Endodermal cell (in vitro differentiated cells): ENCODE measurements around the gene GDF2. TPM values are rescaled to one million over a fixed set of nuclear protein-coding genes. Genes with fewer than 3 reads are reported as not detected.

ENCODE experiments used
- DNase-seq: peaks from one replicate; pipeline ENCODE4 v3.0.0-alpha.2; 2017
- H3K27ac ChIP-seq: 2 replicates; pipeline ENCODE4 v1.5.1; 2013; ENCODE audit warnings: mild to moderate bottlenecking, low read depth, low read length, moderate library complexity
- H3K27me3 ChIP-seq: 2 replicates; pipeline ENCODE4 v1.6.1; 2013; ENCODE audit warnings: mild to moderate bottlenecking, low read length, moderate library complexity; ENCODE audit not compliant: insufficient read depth, control insufficient read depth, poor library complexity, severe bottlenecking
- H3K36me3 ChIP-seq: 2 replicates; pipeline ENCODE4 v1.7.0; 2013; ENCODE audit warnings: mild to moderate bottlenecking, low read length, moderate library complexity; ENCODE audit not compliant: control insufficient read depth, insufficient read depth
- H3K4me1 ChIP-seq: one replicate; pipeline ENCODE4 v1.7.0; 2013; ENCODE audit warnings: low read length; ENCODE audit not compliant: control insufficient read depth, insufficient read depth
- H3K4me3 ChIP-seq: 2 replicates; pipeline ENCODE4 v1.5.1; 2013; ENCODE audit warnings: mild to moderate bottlenecking, low read length, moderate library complexity
- H3K9ac ChIP-seq: 2 replicates; pipeline ENCODE4 v1.6.1; 2013; ENCODE audit warnings: mild to moderate bottlenecking, low read length, moderate library complexity; ENCODE audit not compliant: poor library complexity, severe bottlenecking; ENCODE audit errors: extremely low read depth
- H3K9me3 ChIP-seq: 2 replicates; pipeline ENCODE4 v1.6.1; 2013; ENCODE audit warnings: mild to moderate bottlenecking, low read length, moderate library complexity; ENCODE audit not compliant: control insufficient read depth
- H3K27ac Mint-ChIP-seq: 2 replicates; pipeline ENCODE4 v1.8.0; 2020; ENCODE audit warnings: mixed read lengths
- H3K27me3 Mint-ChIP-seq: 2 replicates; pipeline ENCODE4 v1.8.0; 2021; ENCODE audit warnings: mild to moderate bottlenecking, mixed read lengths; ENCODE audit not compliant: insufficient read depth
- H3K36me3 Mint-ChIP-seq: 2 replicates; pipeline ENCODE4 v1.8.0; 2020; ENCODE audit warnings: low read depth, mixed read lengths
- H3K4me1 Mint-ChIP-seq: 2 replicates; pipeline ENCODE4 v1.8.0; 2020; ENCODE audit warnings: mixed read lengths
- H3K4me3 Mint-ChIP-seq: 2 replicates; pipeline ENCODE4 v1.8.0; 2020; ENCODE audit warnings: mild to moderate bottlenecking, moderate library complexity, mixed read lengths
- H3K9me3 Mint-ChIP-seq: 2 replicates; pipeline ENCODE4 v1.8.0; 2020; ENCODE audit warnings: mild to moderate bottlenecking, mixed read lengths
- WGBS, 2 experiments: methylation state at CpG; one replicate each; pipeline versions ENCODE4 v1.1.5 to v1.1.7; 2013; ENCODE audit warnings: missing lambda C conversion rate in 2 of 2, mixed read lengths in 1 of 2; ENCODE audit not compliant: insufficient coverage in 1 of 2, insufficient read length in 1 of 2; 5-methylcytosine and 5-hydroxymethylcytosine counted together
- total RNA-seq, 2 donors: library from RNA; stranded (reverse); fragmentation: NEBNext Ultra II Directional in 1 of 2; extraction: Animal tissue kit (Norgen Biotek cat#: 25700) in 1 of 2; gene quantifications; 2 replicates in 1 of 2; 3 replicates in 1 of 2; pipeline ENCODE4 v1.2.1, GENCODE V29; 2021
- TF ChIP-seq, protein P1 (sequence below): fragments of 200-600 bp; sonication (generic); conservative IDR thresholded peaks from 2 replicates; pipeline ENCODE4 v1.5.0; 2021; ENCODE audit warnings: antibody characterized with exemption, mild to moderate bottlenecking

The GDF2 gene
- total RNA-seq, 2 donors from 2014 or later, result not detected

DNA sequence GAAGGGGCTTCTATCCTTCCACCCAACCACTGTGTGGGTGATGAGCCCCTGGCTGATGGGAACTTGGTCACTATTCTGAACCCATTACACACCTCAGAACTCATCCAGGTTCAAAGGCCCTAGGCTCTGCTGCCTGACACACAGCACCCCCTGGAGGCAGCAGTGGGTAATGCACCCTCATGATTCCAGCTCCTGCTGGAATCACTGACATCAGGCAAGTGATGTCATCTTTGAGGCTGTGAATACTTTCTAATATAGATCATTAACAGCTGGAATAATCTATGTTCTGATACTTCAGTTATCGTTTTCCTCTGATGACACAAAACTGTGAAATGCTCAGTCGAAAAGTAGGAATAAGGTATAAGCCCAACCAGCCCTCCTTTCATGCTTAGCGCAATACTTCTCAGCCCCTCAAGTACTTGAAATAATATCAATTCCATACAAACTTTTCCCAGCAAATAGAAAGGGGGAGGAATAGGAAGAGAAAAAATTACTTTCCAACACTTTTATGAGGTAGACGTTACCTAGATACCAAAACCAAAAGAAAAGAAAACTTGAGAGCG, 18.4 kb downstream of the GDF2 start:
- TF ChIP-seq, protein P1, sequence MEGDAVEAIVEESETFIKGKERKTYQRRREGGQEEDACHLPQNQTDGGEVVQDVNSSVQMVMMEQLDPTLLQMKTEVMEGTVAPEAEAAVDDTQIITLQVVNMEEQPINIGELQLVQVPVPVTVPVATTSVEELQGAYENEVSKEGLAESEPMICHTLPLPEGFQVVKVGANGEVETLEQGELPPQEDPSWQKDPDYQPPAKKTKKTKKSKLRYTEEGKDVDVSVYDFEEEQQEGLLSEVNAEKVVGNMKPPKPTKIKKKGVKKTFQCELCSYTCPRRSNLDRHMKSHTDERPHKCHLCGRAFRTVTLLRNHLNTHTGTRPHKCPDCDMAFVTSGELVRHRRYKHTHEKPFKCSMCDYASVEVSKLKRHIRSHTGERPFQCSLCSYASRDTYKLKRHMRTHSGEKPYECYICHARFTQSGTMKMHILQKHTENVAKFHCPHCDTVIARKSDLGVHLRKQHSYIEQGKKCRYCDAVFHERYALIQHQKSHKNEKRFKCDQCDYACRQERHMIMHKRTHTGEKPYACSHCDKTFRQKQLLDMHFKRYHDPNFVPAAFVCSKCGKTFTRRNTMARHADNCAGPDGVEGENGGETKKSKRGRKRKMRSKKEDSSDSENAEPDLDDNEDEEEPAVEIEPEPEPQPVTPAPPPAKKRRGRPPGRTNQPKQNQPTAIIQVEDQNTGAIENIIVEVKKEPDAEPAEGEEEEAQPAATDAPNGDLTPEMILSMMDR, result peak; percentile 97
- Mint-ChIP-seq H3K27me3 (no peaks in the 10 kb centered on the region), H3K9me3 (no peaks in the 10 kb centered on the region), H3K4me3 (no peak overlapping the region), H3K4me1 (no peaks in the 10 kb centered on the region), H3K36me3 (no peaks in the 10 kb centered on the region), H3K27ac (no peak overlapping the region)
- H3K9ac ChIP-seq, result no peak overlapping the region
- WGBS, 2 experiments, result 74% methylated on average over 4 of the region's 5 CpGs; no CpG with 5 or more reads in 1 of the 2 experiments
- peak; percentile 93 for DNase-seq
- H3K27me3 ChIP-seq, result no peaks in the 10 kb centered on the region
- H3K4me3 ChIP-seq, result no peak overlapping the region
- no peak overlapping the region for H3K27ac ChIP-seq
- no peaks in the 10 kb centered on the region for H3K36me3 ChIP-seq
- H3K4me1 ChIP-seq, result no peaks in the 10 kb centered on the region
- H3K9me3 ChIP-seq, result no peaks in the 10 kb centered on the region

DNA sequence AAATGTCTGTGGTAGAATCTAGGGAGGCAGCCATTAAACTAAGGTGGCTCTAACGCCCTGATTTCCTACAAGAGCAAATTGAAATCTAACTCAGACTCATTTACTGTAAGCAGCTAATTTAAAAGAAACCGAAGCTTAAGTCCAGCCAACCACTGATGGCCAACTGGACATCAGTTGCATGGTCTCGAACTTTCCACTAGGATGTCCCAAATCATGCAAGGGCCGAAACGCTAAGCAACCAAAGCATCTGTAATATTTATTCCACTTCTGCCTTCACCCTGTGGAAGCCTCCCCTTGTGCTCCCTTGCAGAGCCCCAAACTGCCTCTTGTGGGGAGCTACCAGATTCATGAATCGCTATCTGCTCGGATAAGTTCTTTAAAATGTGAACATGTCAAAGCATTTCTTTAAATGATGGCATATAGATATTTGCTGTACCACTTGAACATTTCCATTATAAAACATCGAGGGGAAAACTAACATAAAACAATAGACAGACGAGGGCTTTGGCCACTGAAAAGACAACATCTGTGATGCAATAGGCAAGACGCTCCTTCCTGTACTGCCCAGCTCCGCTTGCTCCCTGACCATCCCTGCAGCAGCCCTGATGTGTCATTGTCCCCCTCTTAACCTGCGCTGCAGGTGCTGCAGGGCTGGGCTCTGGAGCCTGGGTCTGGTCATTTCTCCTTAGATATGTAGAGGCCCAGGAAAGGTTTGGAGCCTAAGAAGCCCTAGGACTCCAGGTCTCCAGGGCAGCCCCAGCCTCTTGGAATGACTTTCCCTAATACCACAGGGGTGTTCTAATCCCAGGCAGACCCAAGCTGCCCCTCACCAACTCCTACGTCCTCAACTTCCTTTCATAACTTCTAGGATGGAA, 23.0 kb downstream of the GDF2 start:
- DNase-seq, result no peak
- H3K27ac Mint-ChIP-seq, result no peak overlapping the region
- H3K27ac ChIP-seq, result no peak overlapping the region
- no peaks in the 10 kb centered on the region for H3K27me3 ChIP-seq
- H3K4me3 ChIP-seq, result no peak overlapping the region
- TF ChIP-seq, protein P1, result peak; percentile 22
- H3K36me3 ChIP-seq, result no peaks in the 10 kb centered on the region
- H3K4me1 ChIP-seq, result no peaks in the 10 kb centered on the region
- 88 to 89% methylated on average over 11 to 13 of the region's 13 CpGs for WGBS, 2 experiments
- no peaks in the 10 kb centered on the region for H3K9me3 Mint-ChIP-seq
- no peaks in the 10 kb centered on the region for H3K4me1 Mint-ChIP-seq
- no peaks in the 10 kb centered on the region for H3K27me3 Mint-ChIP-seq
- H3K9me3 ChIP-seq, result no peaks in the 10 kb centered on the region
- no peaks in the 10 kb centered on the region for H3K36me3 Mint-ChIP-seq
- no peak overlapping the region for H3K9ac ChIP-seq
- no peak overlapping the region for H3K4me3 Mint-ChIP-seq

DNA sequence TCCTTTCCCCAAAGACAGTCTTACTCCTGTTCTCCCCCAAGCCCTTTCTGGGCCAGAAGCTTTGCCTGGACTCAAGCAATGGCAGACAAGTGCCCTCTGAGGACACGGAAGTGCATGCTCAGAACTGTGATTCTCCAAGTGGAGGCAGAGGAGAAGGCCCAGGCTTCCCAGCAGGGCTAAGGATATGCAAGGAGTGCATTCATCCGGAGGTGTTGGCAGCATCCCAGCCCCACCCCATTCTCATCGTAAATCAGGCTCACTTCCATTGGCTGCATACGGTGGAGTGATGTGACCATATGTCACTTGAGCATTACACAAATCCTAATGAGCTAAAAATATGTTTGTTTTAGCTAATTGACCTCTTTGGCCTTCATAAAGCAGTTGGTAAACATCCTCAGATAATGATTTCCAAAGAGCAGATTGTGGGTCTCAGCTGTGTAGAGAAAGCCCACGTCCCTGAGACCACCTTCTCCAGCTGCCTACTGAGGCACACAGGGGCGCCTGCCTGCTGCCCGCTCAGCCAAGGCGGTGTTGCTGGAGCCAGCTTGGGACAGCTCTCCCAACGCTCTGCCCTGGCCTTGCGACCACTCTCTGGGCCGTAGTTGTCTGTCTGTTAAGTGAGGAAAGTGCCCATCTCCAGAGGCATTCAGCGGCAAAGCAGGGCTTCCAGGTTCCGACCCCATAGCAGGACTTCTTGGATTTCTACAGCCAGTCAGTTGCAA, 24.5 kb downstream of the GDF2 start:
- H3K4me1 ChIP-seq, result no peaks in the 10 kb centered on the region
- H3K4me3 Mint-ChIP-seq, result no peak overlapping the region
- H3K9ac ChIP-seq, result no peak overlapping the region
- no peaks in the 10 kb centered on the region for H3K9me3 Mint-ChIP-seq
- 87 to 88% methylated on average over 7 to 13 of the region's 13 CpGs for WGBS, 2 experiments
- H3K36me3 ChIP-seq, result no peaks in the 10 kb centered on the region
- no peaks in the 10 kb centered on the region for H3K4me1 Mint-ChIP-seq
- H3K27me3 Mint-ChIP-seq, result no peaks in the 10 kb centered on the region
- DNase-seq, result no peak
- no peaks in the 10 kb centered on the region for H3K27me3 ChIP-seq
- no peaks in the 10 kb centered on the region for H3K9me3 ChIP-seq
- TF ChIP-seq, protein P1, result no peak
- no peak overlapping the region for H3K27ac ChIP-seq
- no peak overlapping the region for H3K27ac Mint-ChIP-seq
- H3K4me3 ChIP-seq, result no peak overlapping the region
- H3K36me3 Mint-ChIP-seq, result no peaks in the 10 kb centered on the region
